Stimulated activated CD8-positive, alpha-beta memory T cell treated with anti-CD3 and anti-CD28 coated beads, Interleukin-12 subunit alpha, Interleukin-12 subunit beta, amount 100 ng/mL, for 24 hours (primary cell): ENCODE results near the gene CEP192.
"Not testable (repeated sequence)": the region's sequence is repeated elsewhere in the genome, so short reads cannot be mapped to it uniquely, and the experiment has no call there.

Experiments used
- DNase-seq: peaks from one replicate; pipeline ENCODE4 v3.0.0-alpha.2; 2020; ENCODE audit errors: extremely low read depth

CEP192 gene, protein sequence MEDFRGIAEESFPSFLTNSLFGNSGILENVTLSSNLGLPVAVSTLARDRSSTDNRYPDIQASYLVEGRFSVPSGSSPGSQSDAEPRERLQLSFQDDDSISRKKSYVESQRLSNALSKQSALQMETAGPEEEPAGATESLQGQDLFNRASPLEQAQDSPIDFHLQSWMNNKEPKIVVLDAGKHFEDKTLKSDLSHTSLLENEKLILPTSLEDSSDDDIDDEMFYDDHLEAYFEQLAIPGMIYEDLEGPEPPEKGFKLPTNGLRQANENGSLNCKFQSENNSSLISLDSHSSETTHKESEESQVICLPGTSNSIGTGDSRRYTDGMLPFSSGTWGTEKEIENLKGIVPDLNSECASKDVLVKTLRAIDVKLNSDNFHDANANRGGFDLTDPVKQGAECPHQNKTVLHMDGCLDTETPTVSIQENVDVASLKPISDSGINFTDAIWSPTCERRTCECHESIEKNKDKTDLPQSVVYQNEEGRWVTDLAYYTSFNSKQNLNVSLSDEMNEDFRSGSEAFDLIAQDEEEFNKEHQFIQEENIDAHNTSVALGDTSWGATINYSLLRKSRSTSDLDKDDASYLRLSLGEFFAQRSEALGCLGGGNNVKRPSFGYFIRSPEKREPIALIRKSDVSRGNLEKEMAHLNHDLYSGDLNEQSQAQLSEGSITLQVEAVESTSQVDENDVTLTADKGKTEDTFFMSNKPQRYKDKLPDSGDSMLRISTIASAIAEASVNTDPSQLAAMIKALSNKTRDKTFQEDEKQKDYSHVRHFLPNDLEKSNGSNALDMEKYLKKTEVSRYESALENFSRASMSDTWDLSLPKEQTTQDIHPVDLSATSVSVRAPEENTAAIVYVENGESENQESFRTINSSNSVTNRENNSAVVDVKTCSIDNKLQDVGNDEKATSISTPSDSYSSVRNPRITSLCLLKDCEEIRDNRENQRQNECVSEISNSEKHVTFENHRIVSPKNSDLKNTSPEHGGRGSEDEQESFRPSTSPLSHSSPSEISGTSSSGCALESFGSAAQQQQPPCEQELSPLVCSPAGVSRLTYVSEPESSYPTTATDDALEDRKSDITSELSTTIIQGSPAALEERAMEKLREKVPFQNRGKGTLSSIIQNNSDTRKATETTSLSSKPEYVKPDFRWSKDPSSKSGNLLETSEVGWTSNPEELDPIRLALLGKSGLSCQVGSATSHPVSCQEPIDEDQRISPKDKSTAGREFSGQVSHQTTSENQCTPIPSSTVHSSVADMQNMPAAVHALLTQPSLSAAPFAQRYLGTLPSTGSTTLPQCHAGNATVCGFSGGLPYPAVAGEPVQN (N-terminal part only)

GRCh38 chr18:12990967-12991820 is at the start of gene CEP192:
TSS of gene CEP192 (plus strand) at chr18:12991362. CDS start at chr18:12999425, 8,063 bp downstream.
- peak; percentile 92 for DNase-seq

- no peak for DNase-seq
These were observed 47.9 kb upstream of the CEP192 start for GRCh38 chr18:12943215-12943614.

GRCh38 chr18:12944709-12945108 is 46.5 kb upstream of the CEP192 start:
- no peak for DNase-seq

GRCh38 chr18:12946549-12947284 is 44.4 kb upstream of the CEP192 start:
- no peak for DNase-seq

- DNase-seq, result peak; percentile 100
These were observed 43.7 kb upstream of the CEP192 start, which contains the start of gene SEH1L for GRCh38 chr18:12947285-12948049. TSS of gene SEH1L (plus strand) at chr18:12948011. CDS start at chr18:12948122, 111 bp downstream.

DNA sequence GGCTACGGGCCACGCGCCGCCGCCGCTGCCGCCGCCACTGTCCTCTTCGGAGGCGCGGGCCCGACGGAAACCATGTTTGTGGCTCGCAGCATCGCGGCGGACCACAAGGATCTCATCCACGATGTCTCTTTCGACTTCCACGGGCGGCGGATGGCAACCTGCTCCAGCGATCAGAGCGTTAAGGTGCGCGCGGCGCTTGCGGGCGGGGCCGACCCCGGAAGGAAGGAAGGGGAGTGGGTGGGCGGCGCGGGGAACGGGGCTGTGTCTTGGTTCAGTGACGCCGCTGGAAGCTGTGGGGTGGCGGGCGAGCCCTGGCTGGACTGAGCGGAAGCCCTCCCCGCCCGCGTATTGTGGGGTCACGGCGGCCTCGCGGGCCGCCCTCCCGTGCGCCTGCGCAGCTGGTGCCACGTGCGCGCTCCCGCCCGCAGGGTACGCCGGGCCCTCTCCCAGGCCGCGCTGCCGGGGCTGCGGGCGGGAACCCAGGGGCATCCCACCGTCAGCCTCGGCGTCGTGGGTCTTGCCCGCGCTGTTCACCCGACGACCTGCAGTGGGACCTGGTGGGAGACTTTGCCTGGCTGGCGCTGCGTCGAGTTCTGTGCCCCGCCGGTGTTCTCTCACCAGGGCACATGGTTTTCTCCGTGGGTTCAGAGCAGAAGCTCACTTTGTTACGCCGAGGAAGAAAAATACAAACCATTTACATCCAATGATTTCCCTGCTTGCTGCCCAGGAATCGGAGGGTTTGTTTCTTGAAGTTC is 42.9 kb upstream of the CEP192 start:
- peak; percentile 98 for DNase-seq

GRCh38 chr18:12958478-12958877 is 32.7 kb upstream of the CEP192 start:
- DNase-seq, result no peak

GRCh38 chr18:12960395-12960794 is 30.8 kb upstream of the CEP192 start:
- DNase-seq, result no peak

DNA sequence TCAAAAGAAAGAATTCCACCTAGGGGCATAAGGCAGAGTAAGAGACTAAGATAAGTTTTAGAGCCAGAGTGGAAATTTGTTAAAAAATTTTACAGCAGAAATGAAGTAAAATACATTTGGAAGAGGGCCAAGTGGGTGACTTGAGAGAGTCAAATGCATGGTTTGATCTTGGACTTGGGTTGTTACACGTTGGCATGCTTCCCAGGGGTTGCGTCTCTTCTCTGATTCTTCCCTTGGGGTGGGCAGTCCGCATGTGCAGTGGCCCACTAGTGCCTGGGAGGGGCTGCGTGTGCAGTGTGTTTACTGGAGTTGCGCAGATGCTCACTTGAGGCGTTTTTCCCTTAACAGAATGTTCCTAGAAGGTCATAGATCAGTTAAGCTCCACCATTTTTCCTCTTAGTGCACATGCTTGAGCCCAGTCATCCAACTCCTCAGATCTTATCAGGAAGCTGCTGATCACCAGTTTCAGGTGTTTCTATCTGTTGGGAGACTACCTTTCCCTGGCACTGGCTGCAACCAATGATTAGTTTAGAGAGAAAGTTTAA is 30.2 kb upstream of the CEP192 start:
- no peak for DNase-seq

GRCh38 chr18:12963069-12963468 is 28.1 kb upstream of the CEP192 start:
- DNase-seq, result no peak

- DNase-seq, result no peak
These were observed 23.0 kb upstream of the CEP192 start for GRCh38 chr18:12968115-12968514.

DNA sequence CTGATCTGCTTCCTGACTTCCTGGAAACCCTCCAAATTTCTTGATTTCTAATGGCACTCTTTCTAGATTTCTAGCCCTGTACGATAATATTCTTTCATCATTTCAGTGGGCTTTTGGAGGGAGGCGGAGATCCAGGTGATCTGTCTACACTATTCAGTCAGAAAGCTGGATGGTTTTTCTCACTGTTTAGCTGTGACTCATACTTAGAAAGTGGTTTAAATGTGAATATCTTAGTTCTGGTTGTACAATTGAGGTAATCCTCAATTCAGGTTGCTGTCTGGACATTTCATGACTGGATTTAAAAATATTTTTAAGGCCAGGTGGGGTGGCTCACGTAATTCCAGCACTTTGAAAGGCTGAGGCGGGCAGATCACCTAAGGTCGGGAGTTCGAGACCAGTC is 22.5 kb upstream of the CEP192 start:
- DNase-seq, result no peak

GRCh38 chr18:12973562-12974213 is 17.5 kb upstream of the CEP192 start:
- no peak for DNase-seq

GRCh38 chr18:12975488-12975887 is 15.7 kb upstream of the CEP192 start:
- no peak for DNase-seq

DNA sequence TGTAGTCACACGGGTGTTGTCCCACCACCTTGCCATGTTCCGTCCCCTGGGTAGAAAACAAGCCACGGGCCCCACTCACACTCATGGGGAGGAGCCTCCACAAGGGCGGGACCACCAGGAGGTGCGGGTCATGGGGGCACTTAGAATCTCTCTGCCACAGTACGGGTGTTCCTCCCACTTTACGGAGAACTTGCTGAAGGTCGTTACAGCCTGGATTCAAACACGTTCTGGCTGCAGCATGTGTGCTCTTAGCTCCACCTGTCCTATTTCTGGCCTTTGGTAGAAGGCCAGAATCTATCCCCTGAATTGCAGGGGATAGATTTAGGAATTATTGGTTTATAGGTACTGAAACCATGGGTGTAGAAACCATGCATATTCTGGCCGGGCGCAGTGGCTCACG is 14.9 kb upstream of the CEP192 start:
- no peak for DNase-seq

- DNase-seq, result not testable (repeated sequence)
These were observed 11.1 kb upstream of the CEP192 start for GRCh38 chr18:12980065-12980464.

DNA sequence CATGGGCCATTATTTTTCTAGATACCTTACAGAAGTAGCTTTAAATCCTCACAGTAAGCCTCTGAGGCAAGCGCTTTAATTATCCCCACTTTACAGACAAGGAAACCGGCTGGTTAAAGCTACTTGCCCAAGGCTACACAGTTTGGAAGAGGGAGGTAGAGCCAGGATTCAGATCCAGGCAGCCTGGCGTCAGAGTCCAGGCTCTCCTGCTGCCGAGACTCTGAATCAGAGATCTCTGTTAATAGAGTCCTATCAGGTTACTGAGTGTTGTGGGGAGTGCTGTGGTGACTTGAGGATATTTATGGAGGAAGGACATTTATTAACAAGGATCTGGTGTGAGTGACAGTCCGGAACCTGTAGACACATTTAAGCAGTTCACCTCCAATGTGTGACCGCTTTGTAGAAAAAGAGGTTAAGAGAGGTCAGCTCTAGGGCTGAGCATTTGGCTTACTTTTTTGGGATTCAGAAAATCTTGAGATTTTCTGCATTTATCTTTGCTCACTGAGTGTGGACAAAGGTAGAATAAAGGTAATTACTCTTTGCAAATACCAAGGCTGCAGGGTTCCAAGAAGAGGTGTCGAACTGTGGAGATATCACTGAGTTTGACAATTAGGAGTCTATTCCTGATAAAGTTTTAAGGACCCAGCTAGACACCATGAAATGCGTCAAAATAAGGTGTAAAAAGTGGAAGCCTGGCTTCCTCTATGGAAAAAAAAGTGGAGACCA is 1.6 kb upstream of the CEP192 start:
- no peak for DNase-seq
